ENCODE data around the gene DNAH17. TPM values are rescaled to one million over a fixed set of nuclear protein-coding genes. Genes with fewer than 3 reads are reported as not detected.

The DNAH17 gene
- total RNA-seq, 8 experiments from 2014 or later = 0.27 to 1.9 (median 0.67) TPM

- WGBS, 10 experiments = 83 to 100% (median 93%) methylated on average over 1 to 8 of the region's 10 CpGs; no CpG with 5 or more reads in 1 of the 10 experiments
- Histone ChIP-seq H3K4me3 (no peak overlapping the region), H3K4me1 (replicated peaks in 1 of 2) (peaks cover 8 to 14% of the 10 kb centered on the region in 2 donors), H3K27ac (no peak overlapping the region)
- no peak for ATAC-seq (replicated peaks in 6 of 8)
- in situ Hi-C loops (cut with MboI; ENCODE audit: low pct_unique_long_range_greater_than_20kb in 2 of 9, low sequenced_read_pairs in 9 of 9, unreplicated experiment in 9 of 9) = no loop called here
Observed at GRCh38 chr17:78387977-78388941, 188.9 kb downstream of the DNAH17 start.

- 60 to 100% (median 97%) methylated on average over 1 to 9 of the region's 23 CpGs; no CpG with 5 or more reads in 3 of the 10 experiments for WGBS, 10 experiments
- ATAC-seq (replicated peaks in 6 of 8) = no peak
- Histone ChIP-seq H3K27ac (no peak overlapping the region), H3K4me3 (no peak overlapping the region), H3K4me1 (replicated peaks in 1 of 2) (peaks cover 8 to 9% of the 10 kb centered on the region in 2 donors)
- in situ Hi-C loops (cut with MboI; ENCODE audit: low pct_unique_long_range_greater_than_20kb in 2 of 9, low sequenced_read_pairs in 9 of 9, unreplicated experiment in 9 of 9) = no loop called here
Observed at GRCh38 chr17:78384479-78385175, 192.6 kb downstream of the DNAH17 start.

DNA sequence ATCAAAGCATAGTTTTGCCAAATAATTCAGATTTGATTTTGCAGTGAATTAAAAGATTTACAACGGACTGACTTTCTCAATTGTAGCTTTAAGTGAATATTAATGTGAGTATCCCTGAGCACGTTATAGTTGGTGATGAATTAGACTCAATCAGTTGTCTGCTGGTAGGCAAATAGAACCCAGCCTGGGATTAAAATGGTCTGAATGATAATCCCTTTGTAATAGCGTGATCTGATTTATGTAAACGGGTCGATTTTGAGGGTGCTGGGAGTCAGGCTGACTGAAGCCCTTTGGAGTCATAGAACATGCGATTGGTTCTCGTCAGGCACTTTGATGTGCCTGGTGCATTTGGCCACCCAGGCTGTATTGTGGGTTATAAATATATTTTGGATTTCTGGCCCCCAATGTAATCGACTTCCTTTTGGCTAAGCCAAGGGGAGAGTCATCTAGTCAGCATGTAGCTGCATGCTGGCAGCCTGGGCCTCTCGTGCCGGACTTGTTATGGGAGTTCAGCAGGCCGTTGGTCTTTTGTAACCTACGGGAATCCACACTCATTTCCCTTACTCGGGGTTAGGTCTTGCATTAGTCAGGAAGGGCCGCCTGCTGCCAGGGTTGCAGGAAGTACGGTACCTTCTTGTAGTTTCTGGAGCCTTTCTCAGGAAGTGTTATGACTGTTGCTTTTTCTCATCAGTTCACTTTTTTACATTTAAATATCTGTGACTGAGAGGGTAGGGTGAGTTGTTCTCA, 193.3 kb downstream of the DNAH17 start:
- Histone ChIP-seq H3K4me1 (replicated peaks in 1 of 2) (peaks cover 9 to 12% of the 10 kb centered on the region in 2 donors), H3K4me3 (no peak overlapping the region), H3K27ac (no peak overlapping the region)
- ATAC-seq (replicated peaks in 6 of 8) = peak in 2 of 8 experiments; percentile 66 to 73
- in situ Hi-C loops (cut with MboI; ENCODE audit: low pct_unique_long_range_greater_than_20kb in 2 of 9, low sequenced_read_pairs in 9 of 9, unreplicated experiment in 9 of 9) = no loop called here
- 18 to 100% (median 67%) methylated on average over 1 to 15 of the region's 15 CpGs for WGBS, 10 experiments

GRCh38 chr17:78381601-78382232, 195.5 kb downstream of the DNAH17 start:
- WGBS, 10 experiments = 14 to 94% (median 48%) methylated on average over 3 to 12 of the region's 12 CpGs; no CpG with 5 or more reads in 1 of the 10 experiments
- in situ Hi-C loops (cut with MboI; ENCODE audit: low pct_unique_long_range_greater_than_20kb in 2 of 9, low sequenced_read_pairs in 9 of 9, unreplicated experiment in 9 of 9) = no loop called here
- Histone ChIP-seq H3K27ac (no peak overlapping the region), H3K4me3 (no peak overlapping the region), H3K4me1 (replicated peaks in 1 of 2) (peaks cover 12 to 16% of the 10 kb centered on the region in 2 donors)
- ATAC-seq (replicated peaks in 6 of 8) = peak in 3 of 8 experiments; percentile 10 to 17 (median 10)

DNA sequence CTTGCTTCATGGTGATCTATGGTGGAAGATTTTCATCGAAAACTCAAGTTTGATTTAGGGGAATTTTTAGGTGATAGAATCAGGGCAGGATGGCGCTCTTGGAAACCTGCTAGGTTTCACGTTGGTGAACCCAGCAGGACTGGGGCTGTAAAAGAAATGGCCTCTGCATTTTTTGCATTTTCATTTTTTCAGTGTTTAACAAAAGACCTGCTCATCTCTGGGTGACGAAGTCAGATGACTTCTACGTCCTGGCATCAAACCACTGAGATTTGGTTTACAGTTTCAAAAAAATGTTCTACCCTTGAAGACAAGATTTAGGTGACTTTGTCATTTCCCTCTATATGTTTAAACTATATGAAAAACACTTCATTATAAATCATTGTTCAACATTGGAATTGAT, 196.8 kb downstream of the DNAH17 start:
- Histone ChIP-seq H3K4me3 (no peak overlapping the region), H3K27ac (no peak overlapping the region), H3K4me1 (replicated peaks in 1 of 2) (peaks cover 12 to 16% of the 10 kb centered on the region in 2 donors)
- in situ Hi-C loops (cut with MboI; ENCODE audit: low pct_unique_long_range_greater_than_20kb in 2 of 9, low sequenced_read_pairs in 9 of 9, unreplicated experiment in 9 of 9) = no loop called here
- WGBS, 10 experiments = 70 to 100% (median 88%) methylated on average over 2 to 5 of the region's 5 CpGs; no CpG with 5 or more reads in 1 of the 10 experiments
- ATAC-seq (replicated peaks in 6 of 8) = no peak

DNA sequence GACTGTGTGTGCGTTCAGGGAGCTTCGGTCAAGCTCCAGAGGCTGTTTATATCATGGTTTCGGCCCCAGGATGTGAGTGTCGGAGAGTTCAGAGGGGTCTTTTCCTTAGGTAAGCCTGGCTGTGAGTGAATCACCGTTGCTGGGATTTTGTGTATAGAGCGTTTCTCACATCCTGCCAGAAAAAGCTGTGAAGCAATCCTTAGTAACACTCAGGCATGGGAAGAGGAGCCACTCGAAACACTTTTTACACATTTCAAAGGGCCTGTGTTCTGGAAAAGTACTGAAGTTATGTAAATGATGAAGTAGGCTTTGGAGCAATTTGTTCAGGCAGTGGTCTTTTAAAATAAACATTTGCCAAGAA, 198.1 kb downstream of the DNAH17 start:
- in situ Hi-C loops (cut with MboI; ENCODE audit: low pct_unique_long_range_greater_than_20kb in 2 of 9, low sequenced_read_pairs in 9 of 9, unreplicated experiment in 9 of 9) = no loop called here
- peak in 2 of 8 experiments; percentile 5 to 13 for ATAC-seq (replicated peaks in 6 of 8)
- H3K27ac ChIP-seq = peak overlapping the region; percentile 70 to 88
- 0 to 21% (median 6%) methylated on average over 1 to 5 of the region's 7 CpGs for WGBS, 10 experiments
- H3K4me1 ChIP-seq (replicated peaks in 1 of 2) = peaks cover 20 to 21% of the 10 kb centered on the region in 2 donors
- H3K4me3 ChIP-seq = peak overlapping the region; percentile 75 to 99 (median 94)

GRCh38 chr17:78378225-78379130, 198.7 kb downstream of the DNAH17 start, which contains the start of gene PGS1:
Gene PGS1 (plus strand): TSS chr17:78378649. CDS start chr17:78378666, 17 bp downstream.
- H3K27ac ChIP-seq = peak within 1 kb of the TSS; percentile 70 to 88
- 0 to 19% (median 2%) methylated on average over 1 to 16 of the region's 89 CpGs; no CpG with 5 or more reads in 2 of the 10 experiments for WGBS, 10 experiments
- H3K4me1 ChIP-seq (replicated peaks in 1 of 2) = peaks cover 20 to 21% of the 10 kb centered on the region in 2 donors
- peak within 1 kb of the TSS; percentile 75 to 99 (median 94) for H3K4me3 ChIP-seq
- in situ Hi-C loops (cut with MboI; ENCODE audit: low pct_unique_long_range_greater_than_20kb in 2 of 9, low sequenced_read_pairs in 9 of 9, unreplicated experiment in 9 of 9) = no loop called here
- ATAC-seq (replicated peaks in 6 of 8) = peak; percentile 39 to 88 (median 85)

GRCh38 chr17:78377858-78378224, 199.4 kb downstream of the DNAH17 start:
- no peak for ATAC-seq (replicated peaks in 6 of 8)
- WGBS, 10 experiments = 32 to 75% methylated on average over 5 to 6 of the region's 14 CpGs; no CpG with 5 or more reads in 8 of the 10 experiments
- peak overlapping the region; percentile 75 to 99 (median 94) for H3K4me3 ChIP-seq
- H3K27ac ChIP-seq = no peak overlapping the region
- peaks cover 20 to 21% of the 10 kb centered on the region in 2 donors for H3K4me1 ChIP-seq (replicated peaks in 1 of 2)
- in situ Hi-C loops (cut with MboI; ENCODE audit: low pct_unique_long_range_greater_than_20kb in 2 of 9, low sequenced_read_pairs in 9 of 9, unreplicated experiment in 9 of 9) = no loop called here

- Histone ChIP-seq H3K27ac (no peak overlapping the region), H3K4me3 (no peak overlapping the region), H3K4me1 (replicated peaks in 1 of 2) (peaks cover 20 to 21% of the 10 kb centered on the region in 2 donors)
- in situ Hi-C loops (cut with MboI; ENCODE audit: low pct_unique_long_range_greater_than_20kb in 2 of 9, low sequenced_read_pairs in 9 of 9, unreplicated experiment in 9 of 9) = no loop called here
- ATAC-seq (replicated peaks in 6 of 8) = no peak
- WGBS, 10 experiments = 13 to 100% (median 91%) methylated on average over 1 to 5 of the region's 5 CpGs
Observed at GRCh38 chr17:78376161-78376560, 201.0 kb downstream of the DNAH17 start.

DNA sequence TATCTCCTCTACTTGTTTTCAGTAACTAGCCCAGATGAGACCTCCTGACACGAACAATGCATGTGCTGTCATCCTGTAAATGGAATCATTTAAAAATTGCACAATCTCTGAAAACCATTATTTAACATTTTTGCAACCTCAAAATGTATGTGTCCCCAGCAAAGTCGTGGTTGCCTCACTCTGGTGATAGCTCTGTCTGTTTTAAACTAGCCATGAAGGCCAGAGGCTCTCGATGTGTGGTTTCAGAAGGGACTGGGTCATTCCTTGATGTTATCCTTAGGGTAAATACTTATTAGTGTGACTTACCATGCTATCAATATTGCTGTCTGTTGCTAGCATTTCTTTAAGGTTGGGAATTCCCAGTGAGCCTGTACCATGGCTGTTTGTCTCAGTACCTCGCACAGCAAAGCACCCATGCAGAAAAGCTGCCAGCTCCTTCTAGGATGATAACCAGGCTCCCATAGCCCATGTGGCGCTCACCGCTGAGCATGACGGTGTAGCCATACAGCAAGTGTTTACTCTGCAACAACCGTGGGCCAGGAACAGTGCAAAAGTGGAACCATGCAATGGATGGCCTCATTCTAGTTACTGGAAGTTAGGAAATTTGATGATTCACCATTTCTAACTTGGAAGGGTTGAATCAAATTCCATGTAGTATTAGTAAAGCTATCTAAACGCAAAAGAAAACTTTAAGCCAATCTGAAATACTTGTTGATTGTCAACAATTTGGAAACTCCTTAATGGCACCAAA, 201.6 kb downstream of the DNAH17 start:
- ATAC-seq (replicated peaks in 6 of 8) = peak in 2 of 8 experiments; percentile 38 to 51
- peaks cover 20 to 21% of the 10 kb centered on the region in 2 donors for H3K4me1 ChIP-seq (replicated peaks in 1 of 2)
- no peak overlapping the region for H3K27ac ChIP-seq
- no peak overlapping the region for H3K4me3 ChIP-seq
- WGBS, 10 experiments = 6 to 100% (median 83%) methylated on average over 1 to 9 of the region's 9 CpGs
- in situ Hi-C loops (cut with MboI; ENCODE audit: low pct_unique_long_range_greater_than_20kb in 2 of 9, low sequenced_read_pairs in 9 of 9, unreplicated experiment in 9 of 9) = no loop called here
